MM.1S (cell line): ENCODE measurements around the gene ZMIZ1.

ENCODE experiments used
- EZH2 ChIP-seq: fragments of 300-600 bp; sonication (generic); optimal IDR thresholded peaks from 2 replicates; pipeline ENCODE3; 2017; ENCODE audit warnings: low read depth, mild to moderate bottlenecking, antibody characterized with exemption, low read length, mixed read lengths
- TF ChIP-seq, protein P1 (sequence below): fragments of 300-600 bp; sonication (generic); IDR thresholded peaks from 2 replicates; pipeline ENCODE4 v1.5.1; 2016; ENCODE audit warnings: antibody characterized with exemption, low read length, mixed read lengths

DNA sequence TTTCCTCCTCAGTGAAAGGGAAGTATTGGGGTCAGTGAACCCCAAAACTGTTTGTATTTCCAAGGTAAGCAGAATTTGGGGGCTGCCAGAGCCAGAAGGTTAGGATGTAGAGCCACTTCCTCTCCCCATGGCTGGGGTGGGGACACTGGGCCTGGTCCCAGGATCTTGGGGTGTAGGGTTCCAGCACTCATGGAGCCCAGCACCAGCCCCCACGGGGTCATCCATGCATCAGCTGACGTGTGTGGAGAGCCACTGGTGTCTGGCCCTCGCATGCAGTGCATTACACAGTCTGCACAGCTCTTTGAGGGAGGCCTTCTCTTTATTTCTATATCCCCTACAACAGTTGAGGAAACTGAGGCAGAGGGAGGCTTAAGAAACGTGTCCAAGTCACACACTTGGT lies 91.4 kb downstream of the ZMIZ1 start:
- TF ChIP-seq, protein P1, sequence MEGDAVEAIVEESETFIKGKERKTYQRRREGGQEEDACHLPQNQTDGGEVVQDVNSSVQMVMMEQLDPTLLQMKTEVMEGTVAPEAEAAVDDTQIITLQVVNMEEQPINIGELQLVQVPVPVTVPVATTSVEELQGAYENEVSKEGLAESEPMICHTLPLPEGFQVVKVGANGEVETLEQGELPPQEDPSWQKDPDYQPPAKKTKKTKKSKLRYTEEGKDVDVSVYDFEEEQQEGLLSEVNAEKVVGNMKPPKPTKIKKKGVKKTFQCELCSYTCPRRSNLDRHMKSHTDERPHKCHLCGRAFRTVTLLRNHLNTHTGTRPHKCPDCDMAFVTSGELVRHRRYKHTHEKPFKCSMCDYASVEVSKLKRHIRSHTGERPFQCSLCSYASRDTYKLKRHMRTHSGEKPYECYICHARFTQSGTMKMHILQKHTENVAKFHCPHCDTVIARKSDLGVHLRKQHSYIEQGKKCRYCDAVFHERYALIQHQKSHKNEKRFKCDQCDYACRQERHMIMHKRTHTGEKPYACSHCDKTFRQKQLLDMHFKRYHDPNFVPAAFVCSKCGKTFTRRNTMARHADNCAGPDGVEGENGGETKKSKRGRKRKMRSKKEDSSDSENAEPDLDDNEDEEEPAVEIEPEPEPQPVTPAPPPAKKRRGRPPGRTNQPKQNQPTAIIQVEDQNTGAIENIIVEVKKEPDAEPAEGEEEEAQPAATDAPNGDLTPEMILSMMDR: no peak
- TF ChIP-seq EZH2: no peak
